BJ (cell line): ENCODE measurements around the gene TNS3. TPM values are rescaled to one million over a fixed set of nuclear protein-coding genes. Genes with fewer than 3 reads are reported as not detected.
A peak's percentile ranks its signal among the peaks of the same experiment; 100 is the strongest.

Experiments used
- CTCF ChIA-PET: fragments of 350-600 bp; formaldehyde crosslinking; extraction: SDS; loops from one replicate; lab custom pipeline; 2021; ENCODE audit warnings: antibody characterized with exemption, inconsistent platforms; lab: Yijun Ruan, JAX
- POLR2A ChIA-PET: fragments of 300-600 bp; sonication (Branson Sonifier 250); formaldehyde crosslinking; extraction: SDS; loops from one replicate; lab custom pipeline; 2021; ENCODE audit warnings: antibody characterized with exemption; lab: Charles Lee
- DNase-seq: peaks from one replicate; pipeline ENCODE4 v3.0.0-alpha.2; 2011; ENCODE audit warnings: low read depth
- H3K27me3 ChIP-seq: 2 replicates; pipeline ENCODE4 v1.6.0; 2011; ENCODE audit warnings: low read length; ENCODE audit not compliant: control insufficient read depth, insufficient read depth
- H3K36me3 ChIP-seq: 2 replicates; pipeline ENCODE4 v1.5.1; 2011; ENCODE audit warnings: low read length; ENCODE audit not compliant: control insufficient read depth, insufficient read depth
- H3K4me3 ChIP-seq: 2 replicates; pipeline ENCODE4 v1.5.1; 2011; ENCODE audit warnings: low read depth, mild to moderate bottlenecking, control low read depth, low read length
- CTCF ChIP-seq: IDR thresholded peaks from 2 replicates; pipeline ENCODE4 v1.5.1; 2011; ENCODE audit warnings: low read depth, mild to moderate bottlenecking, control low read depth, inconsistent platforms, low read length, moderate library complexity; ENCODE audit not compliant: insufficient read depth
- polyA plus RNA-seq: library from polyadenylated mRNA; depleted of rRNA; stranded (reverse); fragments of >200 nt; gene quantifications from 2 replicates; pipeline ENCODE4 v1.2.3, GENCODE V29; 2011

Gene TNS3
- polyA plus RNA-seq, 1 experiment, result 126 TPM

DNA sequence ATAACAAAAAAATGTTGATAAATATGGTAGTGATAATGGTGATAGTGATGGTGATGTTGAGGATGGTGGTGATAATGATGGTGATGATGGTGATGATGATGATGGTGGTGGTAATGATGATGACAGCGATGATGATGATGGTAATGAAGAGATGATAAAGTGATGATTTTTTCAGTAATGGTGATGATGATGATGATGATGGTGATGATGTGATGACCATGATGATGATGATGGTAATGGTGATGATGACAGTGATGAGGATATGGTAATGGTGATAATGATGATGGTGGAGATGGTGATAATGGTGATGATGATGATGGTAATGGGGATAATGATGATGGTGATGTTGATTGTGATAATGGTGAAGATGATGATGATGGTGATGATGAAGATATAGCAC, 321.6 kb downstream of the TNS3 start:
- ChIA-PET CTCF (no interaction called here), POLR2A (no interaction called here)
- Histone ChIP-seq H3K36me3 (no peaks in the 10 kb centered on the region; the same call in 1 of the 2 replicates), H3K4me3 (no peak overlapping the region), H3K27me3 (no peaks in the 10 kb centered on the region)
- TF ChIP-seq CTCF, result no peak
- no peak for DNase-seq

DNA sequence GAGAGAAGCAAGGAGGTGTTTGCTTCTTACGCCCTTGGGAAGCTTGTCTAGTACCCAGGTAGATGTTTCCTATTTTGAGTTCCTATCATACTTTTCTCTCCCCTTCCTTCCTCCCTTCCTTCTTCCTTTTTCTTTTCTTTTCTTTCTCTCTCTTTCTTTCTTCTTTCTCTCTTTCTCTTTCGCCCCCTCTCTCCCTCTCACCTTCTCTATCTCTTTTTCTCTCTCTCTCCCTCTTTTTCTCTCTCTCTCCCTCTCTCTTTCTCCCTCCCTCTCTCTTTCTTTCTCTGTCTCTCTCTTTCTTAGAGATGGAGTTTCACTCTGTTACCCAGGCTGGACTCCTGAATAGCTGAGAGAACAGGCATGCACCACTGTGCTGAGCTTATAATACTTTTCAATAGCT, 322.2 kb downstream of the TNS3 start:
- TF ChIP-seq CTCF, result no peak
- ChIA-PET POLR2A (no interaction called here), CTCF (interaction anchor here (1.6 kb wide), 1 partner anchor 1337 kb away, joined by 3 read pairs; no protein-coding TSS in a partner anchor)
- DNase-seq, result no peak
- Histone ChIP-seq H3K36me3 (no peaks in the 10 kb centered on the region), H3K4me3 (no peak overlapping the region), H3K27me3 (no peaks in the 10 kb centered on the region)

GRCh38 chr7:47258798-47259197, 323.1 kb downstream of the TNS3 start:
- TF ChIP-seq CTCF, result no peak
- Histone ChIP-seq H3K36me3 (no peaks in the 10 kb centered on the region), H3K27me3 (no peaks in the 10 kb centered on the region), H3K4me3 (no peak overlapping the region)
- CTCF ChIA-PET, result interaction anchor here (0.6 to 1.6 kb wide), 4 partner anchors 7 to 1336 kb away, joined by 3 read pairs; no protein-coding TSS in a partner anchor
- DNase-seq, result no peak
- POLR2A ChIA-PET, result no interaction called here

DNA sequence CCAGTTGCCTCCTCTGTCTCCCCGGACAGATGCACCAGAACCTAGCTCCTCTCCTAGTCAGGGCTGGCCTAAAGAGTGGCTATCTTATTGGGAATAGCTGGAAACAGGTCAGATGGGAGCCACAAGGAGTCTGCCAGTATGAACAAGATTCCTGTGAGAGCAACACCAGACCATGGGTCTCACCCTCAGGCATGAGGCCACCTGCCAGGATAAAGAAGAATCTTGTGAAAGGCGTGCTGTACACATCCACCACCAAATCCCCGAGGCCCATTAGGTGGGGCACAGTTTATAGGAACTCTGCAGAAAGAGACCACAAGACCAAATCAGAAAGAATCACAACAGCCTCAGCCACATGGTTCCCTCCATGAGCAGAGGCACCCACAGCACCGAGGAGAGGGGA, 325.9 kb downstream of the TNS3 start:
- no peaks in the 10 kb centered on the region for H3K27me3 ChIP-seq
- DNase-seq, result peak; percentile 28
- H3K36me3 ChIP-seq, result no peaks in the 10 kb centered on the region
- H3K4me3 ChIP-seq, result no peak overlapping the region
- CTCF ChIA-PET, result interaction anchor here (1.0 to 3.0 kb wide), 5 partner anchors 10 to 1335 kb away, joined by 3 to 25 read pairs (median 4); partner anchors contain the start of gene IGFBP3
- POLR2A ChIA-PET, result interaction anchor here (0.5 kb wide), 1 partner anchor 306 kb away, joined by 12 read pairs; no protein-coding TSS in a partner anchor
- no peak for TF ChIP-seq CTCF

DNA sequence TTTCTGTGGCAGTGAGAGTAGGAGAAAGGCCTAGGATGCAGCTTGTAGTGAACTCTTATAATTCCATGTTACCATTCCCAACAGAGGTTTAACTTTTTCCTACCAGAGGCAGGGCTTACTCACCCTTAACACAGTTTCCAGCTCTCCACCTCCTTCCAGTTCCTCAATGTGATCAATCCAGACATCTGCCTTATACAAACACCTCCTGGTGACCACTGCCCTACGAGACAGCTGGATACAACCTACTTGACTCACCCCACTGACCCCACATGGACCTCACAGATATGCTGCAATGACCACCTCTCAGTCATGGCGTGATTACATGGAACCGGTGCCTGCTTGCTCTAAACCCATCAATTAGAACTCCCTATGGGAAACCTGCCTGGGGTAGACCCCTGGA, 326.5 kb downstream of the TNS3 start:
- TF ChIP-seq CTCF, result no peak
- no peaks in the 10 kb centered on the region for H3K27me3 ChIP-seq
- H3K4me3 ChIP-seq, result no peak overlapping the region
- CTCF ChIA-PET, result interaction anchor here (0.5 to 3.0 kb wide), 6 partner anchors 10 to 1335 kb away, joined by 3 to 25 read pairs (median 4); partner anchors contain the start of gene IGFBP3
- DNase-seq, result no peak
- POLR2A ChIA-PET, result interaction anchor here (0.5 kb wide), 1 partner anchor 306 kb away, joined by 12 read pairs; no protein-coding TSS in a partner anchor
- H3K36me3 ChIP-seq, result no peaks in the 10 kb centered on the region
